Measurements from ENCODE around the gene ATXN7.
A peak's percentile ranks its signal among the peaks of the same experiment; 100 is the strongest.

- TF ChIP-seq POLR2A (IDR thresholded peaks at IDR 0.05), result no peak
- TF ChIP-seq, protein P1, sequence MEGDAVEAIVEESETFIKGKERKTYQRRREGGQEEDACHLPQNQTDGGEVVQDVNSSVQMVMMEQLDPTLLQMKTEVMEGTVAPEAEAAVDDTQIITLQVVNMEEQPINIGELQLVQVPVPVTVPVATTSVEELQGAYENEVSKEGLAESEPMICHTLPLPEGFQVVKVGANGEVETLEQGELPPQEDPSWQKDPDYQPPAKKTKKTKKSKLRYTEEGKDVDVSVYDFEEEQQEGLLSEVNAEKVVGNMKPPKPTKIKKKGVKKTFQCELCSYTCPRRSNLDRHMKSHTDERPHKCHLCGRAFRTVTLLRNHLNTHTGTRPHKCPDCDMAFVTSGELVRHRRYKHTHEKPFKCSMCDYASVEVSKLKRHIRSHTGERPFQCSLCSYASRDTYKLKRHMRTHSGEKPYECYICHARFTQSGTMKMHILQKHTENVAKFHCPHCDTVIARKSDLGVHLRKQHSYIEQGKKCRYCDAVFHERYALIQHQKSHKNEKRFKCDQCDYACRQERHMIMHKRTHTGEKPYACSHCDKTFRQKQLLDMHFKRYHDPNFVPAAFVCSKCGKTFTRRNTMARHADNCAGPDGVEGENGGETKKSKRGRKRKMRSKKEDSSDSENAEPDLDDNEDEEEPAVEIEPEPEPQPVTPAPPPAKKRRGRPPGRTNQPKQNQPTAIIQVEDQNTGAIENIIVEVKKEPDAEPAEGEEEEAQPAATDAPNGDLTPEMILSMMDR (IDR thresholded peaks at IDR 0.05), result peak; percentile 52 to 77 (median 63)
Observed at GRCh38 chr3:63961891-63962290, 98.2 kb downstream of the ATXN7 start.

Measured in esophagus squamous epithelium (tissue), 4 donors.